Kidney epithelial cell (primary cell): ENCODE results near the gene SYNPR. TPM values are rescaled to one million over a fixed set of nuclear protein-coding genes. Genes with fewer than 3 reads are reported as not detected.

ENCODE experiments used
- DNase-seq: peaks from one replicate; pipeline ENCODE4 v3.0.0-alpha.2; 2010; ENCODE audit warnings: low read depth
- H3K27me3 ChIP-seq: 2 replicates; pipeline ENCODE4 v1.6.0; 2011; ENCODE audit warnings: low read length; ENCODE audit not compliant: control insufficient read depth, insufficient read depth
- H3K36me3 ChIP-seq: 2 replicates; pipeline ENCODE4 v1.5.1; 2011; ENCODE audit warnings: low read length; ENCODE audit not compliant: control insufficient read depth, insufficient read depth
- H3K4me3 ChIP-seq: 2 replicates; pipeline ENCODE4 v1.5.1; 2011; ENCODE audit warnings: low read depth, mild to moderate bottlenecking, control low read depth, low read length
- CTCF ChIP-seq: IDR thresholded peaks from 2 replicates; pipeline ENCODE4 v1.5.1; 2011; ENCODE audit warnings: mild to moderate bottlenecking, moderate library complexity, low read length, control low read depth, inconsistent platforms; ENCODE audit not compliant: insufficient read depth, poor library complexity, severe bottlenecking
- total RNA-seq: library from RNA; depleted of rRNA; stranded (reverse); fragments of >200 nt; gene quantifications from 2 replicates; pipeline ENCODE4 v1.2.3, GENCODE V29; 2015

Gene SYNPR
- total RNA-seq, 1 donor from 2014 or later, result not detected

- no peak for TF ChIP-seq CTCF
- Histone ChIP-seq H3K27me3 (no peaks in the 10 kb centered on the region), H3K36me3 (no peaks in the 10 kb centered on the region), H3K4me3 (no peak overlapping the region)
- DNase-seq, result no peak
Measured at GRCh38 chr3:63513791-63514190, 235.7 kb downstream of the SYNPR start.

- Histone ChIP-seq H3K36me3 (no peaks in the 10 kb centered on the region), H3K27me3 (no peaks in the 10 kb centered on the region), H3K4me3 (no peak overlapping the region)
- no peak for TF ChIP-seq CTCF
- no peak for DNase-seq
Measured at GRCh38 chr3:63514678-63515077, 236.6 kb downstream of the SYNPR start.

- no peak for DNase-seq
- Histone ChIP-seq H3K36me3 (no peaks in the 10 kb centered on the region), H3K4me3 (no peak overlapping the region), H3K27me3 (no peaks in the 10 kb centered on the region)
- no peak for TF ChIP-seq CTCF
Measured at GRCh38 chr3:63519426-63519825, 241.3 kb downstream of the SYNPR start.

- DNase-seq, result no peak
- TF ChIP-seq CTCF, result no peak
- H3K27me3 ChIP-seq, result no peaks in the 10 kb centered on the region
- no peak overlapping the region for H3K4me3 ChIP-seq
- no peaks in the 10 kb centered on the region for H3K36me3 ChIP-seq
Measured at GRCh38 chr3:63521657-63522056, 243.5 kb downstream of the SYNPR start.

GRCh38 chr3:63523100-63523499, 245.0 kb downstream of the SYNPR start:
- no peak for TF ChIP-seq CTCF
- H3K27me3 ChIP-seq, result no peaks in the 10 kb centered on the region
- no peak for DNase-seq
- no peaks in the 10 kb centered on the region for H3K36me3 ChIP-seq
- H3K4me3 ChIP-seq, result no peak overlapping the region

GRCh38 chr3:63528325-63529000, 250.4 kb downstream of the SYNPR start:
- TF ChIP-seq CTCF, result no peak
- no peaks in the 10 kb centered on the region for H3K36me3 ChIP-seq
- H3K4me3 ChIP-seq, result no peak overlapping the region
- DNase-seq, result no peak
- no peaks in the 10 kb centered on the region for H3K27me3 ChIP-seq
